Measurements from ENCODE around the gene HYCC1. TPM values are rescaled to one million over a fixed set of nuclear protein-coding genes. Genes with fewer than 3 reads are reported as not detected.
"Not testable (repeated sequence)": the region's sequence is repeated elsewhere in the genome, so short reads cannot be mapped to it uniquely, and the experiment has no call there.

The HYCC1 gene
- total RNA-seq: 100 to 1,000 TPM in 1 of 4 donors, 10 to 100 TPM in 3; 46.1 to 107 (median 65.2) TPM

- TF ChIP-seq, protein P1, sequence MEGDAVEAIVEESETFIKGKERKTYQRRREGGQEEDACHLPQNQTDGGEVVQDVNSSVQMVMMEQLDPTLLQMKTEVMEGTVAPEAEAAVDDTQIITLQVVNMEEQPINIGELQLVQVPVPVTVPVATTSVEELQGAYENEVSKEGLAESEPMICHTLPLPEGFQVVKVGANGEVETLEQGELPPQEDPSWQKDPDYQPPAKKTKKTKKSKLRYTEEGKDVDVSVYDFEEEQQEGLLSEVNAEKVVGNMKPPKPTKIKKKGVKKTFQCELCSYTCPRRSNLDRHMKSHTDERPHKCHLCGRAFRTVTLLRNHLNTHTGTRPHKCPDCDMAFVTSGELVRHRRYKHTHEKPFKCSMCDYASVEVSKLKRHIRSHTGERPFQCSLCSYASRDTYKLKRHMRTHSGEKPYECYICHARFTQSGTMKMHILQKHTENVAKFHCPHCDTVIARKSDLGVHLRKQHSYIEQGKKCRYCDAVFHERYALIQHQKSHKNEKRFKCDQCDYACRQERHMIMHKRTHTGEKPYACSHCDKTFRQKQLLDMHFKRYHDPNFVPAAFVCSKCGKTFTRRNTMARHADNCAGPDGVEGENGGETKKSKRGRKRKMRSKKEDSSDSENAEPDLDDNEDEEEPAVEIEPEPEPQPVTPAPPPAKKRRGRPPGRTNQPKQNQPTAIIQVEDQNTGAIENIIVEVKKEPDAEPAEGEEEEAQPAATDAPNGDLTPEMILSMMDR (IDR thresholded peaks at IDR 0.05): peak in 1 of 3 donors; percentile 40
- peak; percentile 100 for ATAC-seq (ENCODE audit: low FRiP score)
- DNase-seq (ENCODE audit: low spot score): peak; percentile 97
Observed at GRCh38 chr7:23013715-23014649, at the start of gene HYCC1. TSS of gene HYCC1 (minus strand) at chr7:23014130. CDS start at chr7:22991111, 23,019 bp downstream.

- ATAC-seq (ENCODE audit: low FRiP score) (peak; percentile 94), DNase-seq (ENCODE audit: low spot score) (peak; percentile 27)
- TF ChIP-seq, protein P1 (IDR thresholded peaks at IDR 0.05): no peak
Observed at GRCh38 chr7:23062452-23062851, 48.5 kb upstream of the HYCC1 start.

DNA sequence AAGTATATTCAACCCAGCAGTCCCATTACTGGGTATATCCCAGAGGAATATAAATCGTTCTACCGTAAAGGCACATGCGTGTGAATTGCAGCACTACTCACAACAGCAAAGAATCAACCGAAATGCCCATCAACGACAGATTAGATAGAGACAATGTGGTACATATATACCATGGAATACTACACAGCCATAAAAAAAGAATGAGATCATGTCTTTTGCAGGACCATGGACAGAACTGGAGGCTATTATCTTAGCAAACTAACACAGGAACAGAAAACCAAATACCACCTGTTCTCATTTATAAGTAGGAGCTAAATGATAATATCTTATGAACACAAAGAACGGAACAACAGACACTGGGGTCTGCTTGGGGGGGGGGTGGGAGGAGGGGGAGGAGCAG is 47.4 kb upstream of the HYCC1 start:
- TF ChIP-seq, protein P1 (IDR thresholded peaks at IDR 0.05): no peak
- ATAC-seq (ENCODE audit: low FRiP score): no peak
- no peak for DNase-seq (ENCODE audit: low spot score)

- DNase-seq (ENCODE audit: low spot score) (no peak), ATAC-seq (ENCODE audit: low FRiP score) (no peak)
- TF ChIP-seq, protein P1 (IDR thresholded peaks at IDR 0.05): no peak
Observed at GRCh38 chr7:23058408-23059096, 44.6 kb upstream of the HYCC1 start.

DNA sequence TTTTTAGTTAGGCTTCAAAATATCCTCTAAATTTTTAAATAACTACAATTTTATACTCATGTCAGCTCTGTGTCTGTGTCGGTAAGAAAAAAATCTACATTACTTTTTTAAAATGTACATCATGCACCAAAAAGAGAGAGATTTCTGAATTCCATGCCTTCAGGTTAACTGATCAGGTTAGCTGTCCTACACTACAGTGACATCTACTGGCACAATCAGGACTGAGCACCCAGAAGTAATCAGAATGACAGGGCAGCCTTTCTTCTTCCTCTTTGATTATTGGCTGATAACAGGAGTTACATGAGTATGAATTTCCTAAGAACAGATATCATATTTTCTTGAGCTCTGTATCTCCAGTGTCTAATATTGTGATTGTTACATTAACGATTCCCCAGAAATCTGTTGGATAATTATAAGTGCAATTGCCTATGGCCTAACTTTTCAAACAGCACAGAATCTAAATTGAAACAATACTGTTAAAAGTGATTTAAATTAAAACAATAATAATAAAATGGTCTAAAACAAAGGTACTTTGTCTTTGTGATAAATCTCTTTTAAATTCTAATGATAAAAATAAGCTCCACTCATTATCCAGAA is 41.8 kb upstream of the HYCC1 start:
- TF ChIP-seq, protein P1 (IDR thresholded peaks at IDR 0.05): peak in 1 of 3 donors; percentile 16
- peak; percentile 71 for ATAC-seq (ENCODE audit: low FRiP score)

GRCh38 chr7:23051124-23051485 is 37.2 kb upstream of the HYCC1 start:
- not testable (repeated sequence) for ATAC-seq (ENCODE audit: low FRiP score)

More for the DNA sequence above, 41.8 kb upstream of the HYCC1 start:
- DNase-seq (ENCODE audit: low spot score): no peak

GRCh38 chr7:23046336-23046735 is 32.4 kb upstream of the HYCC1 start:
- DNase-seq (ENCODE audit: low spot score); ATAC-seq (ENCODE audit: low FRiP score): not testable (repeated sequence)

More at GRCh38 chr7:23051124-23051485, 37.2 kb upstream of the HYCC1 start:
- not testable (repeated sequence) for DNase-seq (ENCODE audit: low spot score)

GRCh38 chr7:23045086-23045485 is 31.2 kb upstream of the HYCC1 start:
- not testable (repeated sequence) for DNase-seq (ENCODE audit: low spot score); ATAC-seq (ENCODE audit: low FRiP score)
